ENCODE results near the gene RTKN. TPM values are rescaled to one million over a fixed set of nuclear protein-coding genes. Genes with fewer than 3 reads are reported as not detected.

The RTKN gene
- total RNA-seq, 1 donor from 2014 or later: 86.4 TPM

DNA sequence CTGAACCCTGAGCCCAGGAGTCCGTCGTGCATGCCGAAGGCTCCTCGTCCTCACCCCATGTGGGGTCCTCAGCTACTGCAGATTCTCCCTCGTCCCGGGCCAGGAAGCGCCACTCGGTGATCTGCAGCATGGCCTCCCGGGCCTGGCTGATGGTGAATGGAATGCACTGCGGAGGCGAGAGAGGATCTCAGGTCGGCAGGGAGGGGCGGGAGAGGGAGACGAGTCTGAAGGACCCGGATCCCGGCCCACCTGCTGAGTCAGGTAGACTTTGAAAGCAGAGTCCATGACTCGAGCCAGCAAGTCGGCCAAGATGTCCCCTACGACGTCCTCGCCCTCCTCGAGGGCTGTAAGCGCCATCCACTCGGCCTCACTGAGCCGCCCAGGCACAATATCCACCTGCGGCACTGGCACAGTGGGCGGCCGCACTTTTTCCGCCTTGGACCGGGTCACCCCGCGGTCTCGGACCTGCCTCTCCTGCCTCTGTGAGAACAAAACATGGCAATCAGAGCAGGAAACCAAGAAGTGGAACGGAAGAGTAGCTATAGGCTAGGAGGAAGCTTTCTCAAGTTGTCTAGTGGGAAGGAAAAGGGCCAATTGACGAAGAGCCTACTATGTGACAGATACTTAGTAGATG is 25.9 kb downstream of the RTKN start:
- TF ChIP-seq, protein P1, sequence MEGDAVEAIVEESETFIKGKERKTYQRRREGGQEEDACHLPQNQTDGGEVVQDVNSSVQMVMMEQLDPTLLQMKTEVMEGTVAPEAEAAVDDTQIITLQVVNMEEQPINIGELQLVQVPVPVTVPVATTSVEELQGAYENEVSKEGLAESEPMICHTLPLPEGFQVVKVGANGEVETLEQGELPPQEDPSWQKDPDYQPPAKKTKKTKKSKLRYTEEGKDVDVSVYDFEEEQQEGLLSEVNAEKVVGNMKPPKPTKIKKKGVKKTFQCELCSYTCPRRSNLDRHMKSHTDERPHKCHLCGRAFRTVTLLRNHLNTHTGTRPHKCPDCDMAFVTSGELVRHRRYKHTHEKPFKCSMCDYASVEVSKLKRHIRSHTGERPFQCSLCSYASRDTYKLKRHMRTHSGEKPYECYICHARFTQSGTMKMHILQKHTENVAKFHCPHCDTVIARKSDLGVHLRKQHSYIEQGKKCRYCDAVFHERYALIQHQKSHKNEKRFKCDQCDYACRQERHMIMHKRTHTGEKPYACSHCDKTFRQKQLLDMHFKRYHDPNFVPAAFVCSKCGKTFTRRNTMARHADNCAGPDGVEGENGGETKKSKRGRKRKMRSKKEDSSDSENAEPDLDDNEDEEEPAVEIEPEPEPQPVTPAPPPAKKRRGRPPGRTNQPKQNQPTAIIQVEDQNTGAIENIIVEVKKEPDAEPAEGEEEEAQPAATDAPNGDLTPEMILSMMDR (IDR thresholded peaks at IDR 0.05; ENCODE audit: unreplicated experiment): no peak
- H3K36me3 Mint-ChIP-seq: no peaks in the 10 kb centered on the region
- H3K27me3 Mint-ChIP-seq (ENCODE audit: low read depth): peaks cover 4% of the 10 kb centered on the region
- no peak overlapping the region for H3K27ac Mint-ChIP-seq
- H3K9me3 Mint-ChIP-seq: no peaks in the 10 kb centered on the region
- H3K4me3 Mint-ChIP-seq: no peak overlapping the region
- peaks cover 12% of the 10 kb centered on the region for H3K4me1 Mint-ChIP-seq
- DNase-seq (ENCODE audit: low spot score in 2 of 2, unreplicated experiment in 2 of 2): no peak

DNA sequence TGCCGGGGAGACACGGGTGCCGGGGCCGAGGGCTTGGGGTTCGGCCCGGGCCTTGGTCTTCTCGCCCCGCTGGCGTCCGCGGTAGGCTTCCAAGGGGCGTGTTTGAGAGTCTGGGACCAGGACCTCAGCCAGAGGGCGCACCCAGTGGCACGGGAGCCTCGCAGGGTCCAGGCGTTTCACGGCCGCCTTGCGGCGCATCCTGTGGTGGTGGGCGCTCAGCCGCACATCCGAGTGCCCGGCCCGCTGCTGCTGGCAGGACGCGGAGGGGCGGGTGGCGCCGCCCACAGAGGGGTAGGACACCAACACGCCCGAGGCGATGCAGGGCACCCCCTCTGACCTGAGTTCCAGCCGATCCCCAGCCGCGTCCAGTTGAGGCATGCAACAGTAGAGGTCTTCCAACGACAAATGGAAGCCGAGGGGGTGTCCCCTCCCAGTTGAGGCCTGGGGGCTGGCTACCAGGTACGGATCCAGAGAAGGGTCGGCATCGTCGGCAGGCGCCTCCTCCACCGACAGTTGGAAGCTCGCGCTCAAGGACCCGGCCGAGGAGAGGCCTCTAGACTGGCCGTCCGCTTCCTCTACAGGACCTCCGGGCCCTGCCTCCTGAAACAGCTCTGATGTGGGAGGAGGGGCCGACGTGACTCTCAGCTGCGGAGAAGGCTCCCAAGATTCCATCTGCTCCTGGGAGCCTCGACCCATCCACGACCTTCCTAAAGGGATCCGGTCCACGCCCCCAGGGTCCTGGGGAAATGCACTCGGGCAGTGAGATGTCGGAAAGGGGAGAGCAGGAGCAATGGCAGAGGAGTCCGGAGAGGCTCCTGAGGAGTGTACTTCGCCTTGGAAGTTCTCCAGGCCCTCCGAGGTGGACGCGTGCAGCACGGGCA is 26.6 kb downstream of the RTKN start:
- Mint-ChIP-seq H3K9me3 (no peaks in the 10 kb centered on the region), H3K27ac (no peak overlapping the region), H3K36me3 (no peaks in the 10 kb centered on the region), H3K4me1 (peaks cover 12% of the 10 kb centered on the region), H3K4me3 (no peak overlapping the region), H3K27me3 (ENCODE audit: low read depth) (peaks cover 4% of the 10 kb centered on the region)
- TF ChIP-seq, protein P1 (IDR thresholded peaks at IDR 0.05; ENCODE audit: unreplicated experiment): no peak
- no peak for DNase-seq (ENCODE audit: low spot score in 2 of 2, unreplicated experiment in 2 of 2)

DNA sequence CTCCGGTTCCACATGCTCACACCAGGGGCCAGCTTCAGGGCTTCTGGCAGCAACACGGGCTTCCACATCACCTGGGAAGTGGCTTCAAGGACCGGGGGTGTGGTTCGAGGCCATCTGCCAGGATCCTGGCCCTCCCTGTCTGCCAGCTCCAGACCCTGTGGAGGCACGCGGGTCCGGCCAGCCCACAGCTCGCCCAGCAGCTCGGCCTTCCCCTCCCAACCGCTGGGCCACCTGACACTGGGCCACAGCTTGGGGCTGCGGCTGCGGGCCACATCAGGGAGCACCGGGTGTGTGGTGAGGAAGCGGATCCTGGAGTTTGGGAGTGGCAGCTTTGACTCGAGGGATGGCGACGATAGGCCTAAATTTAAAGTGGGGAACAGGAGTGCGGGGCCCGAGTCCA is 27.3 kb downstream of the RTKN start:
- TF ChIP-seq, protein P1 (IDR thresholded peaks at IDR 0.05; ENCODE audit: unreplicated experiment): no peak
- no peaks in the 10 kb centered on the region for H3K36me3 Mint-ChIP-seq
- no peak overlapping the region for H3K4me3 Mint-ChIP-seq
- no peaks in the 10 kb centered on the region for H3K9me3 Mint-ChIP-seq
- no peak for DNase-seq (ENCODE audit: low spot score in 2 of 2, unreplicated experiment in 2 of 2)
- H3K27me3 Mint-ChIP-seq (ENCODE audit: low read depth): peaks cover 4% of the 10 kb centered on the region
- H3K27ac Mint-ChIP-seq: no peak overlapping the region
- H3K4me1 Mint-ChIP-seq: peaks cover 12% of the 10 kb centered on the region

DNA sequence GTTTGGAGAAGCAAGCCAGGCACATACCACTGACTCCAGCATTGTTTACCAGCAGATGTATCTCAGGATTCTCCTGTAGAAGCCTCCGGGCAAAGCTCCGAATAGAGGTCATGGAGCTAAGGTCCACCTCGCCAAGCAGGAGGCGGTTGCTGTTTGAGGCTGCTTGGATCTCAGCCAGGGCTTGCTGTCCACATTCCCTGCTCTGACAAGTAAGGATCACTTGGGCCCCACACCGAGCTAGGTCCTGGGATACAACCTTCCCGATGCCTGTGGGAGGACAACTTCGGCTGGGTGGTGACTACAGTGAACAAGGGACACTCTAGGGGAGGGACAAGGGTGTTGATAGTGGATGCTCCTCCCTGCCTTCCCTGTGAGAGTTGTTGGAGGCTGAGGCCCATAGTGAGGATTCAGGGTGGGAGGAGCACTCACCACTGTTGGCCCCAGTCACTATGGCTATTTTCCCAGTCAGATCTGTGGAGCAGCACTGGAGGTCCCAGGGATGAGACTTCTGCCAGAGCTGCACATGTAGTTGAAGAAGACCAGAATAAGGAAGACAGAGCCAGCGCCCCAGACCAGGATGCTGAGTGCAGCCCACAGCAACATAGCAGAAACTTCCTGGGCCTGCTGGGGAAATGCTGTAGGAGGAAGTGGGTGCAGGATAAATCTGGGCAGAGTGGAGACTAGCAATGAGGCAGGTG is 28.6 kb downstream of the RTKN start:
- Mint-ChIP-seq H3K36me3 (no peaks in the 10 kb centered on the region), H3K9me3 (no peaks in the 10 kb centered on the region), H3K4me1 (peaks cover 12% of the 10 kb centered on the region), H3K27ac (no peak overlapping the region), H3K4me3 (no peak overlapping the region), H3K27me3 (ENCODE audit: low read depth) (peaks cover 11% of the 10 kb centered on the region)
- no peak for DNase-seq (ENCODE audit: low spot score in 2 of 2, unreplicated experiment in 2 of 2)
- TF ChIP-seq, protein P1 (IDR thresholded peaks at IDR 0.05; ENCODE audit: unreplicated experiment): no peak

DNA sequence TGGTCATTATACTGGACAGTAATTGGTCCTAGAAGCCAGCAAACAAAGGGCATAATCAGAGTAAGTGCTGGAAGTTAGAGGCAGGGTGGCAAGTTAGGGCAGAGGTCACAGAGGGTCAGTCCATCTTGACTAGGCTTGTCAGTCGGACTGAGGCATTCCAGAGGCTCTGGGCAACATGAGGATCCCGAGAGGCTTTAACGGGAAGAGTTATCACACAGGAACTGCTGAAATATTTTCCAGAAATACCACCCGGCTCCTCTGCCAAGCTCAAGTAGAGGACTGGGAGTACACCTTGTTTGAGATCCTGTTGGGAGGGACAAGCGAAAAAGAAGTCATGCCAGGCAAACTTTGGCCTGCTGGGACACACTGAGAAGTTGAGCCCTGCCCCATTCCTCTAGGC is 34.1 kb downstream of the RTKN start:
- H3K9me3 Mint-ChIP-seq: no peaks in the 10 kb centered on the region

More for the DNA sequence above, 34.1 kb downstream of the RTKN start:
- Mint-ChIP-seq H3K4me1 (peaks cover 4% of the 10 kb centered on the region), H3K27me3 (ENCODE audit: low read depth) (peaks cover 14% of the 10 kb centered on the region), H3K4me3 (no peak overlapping the region), H3K27ac (no peak overlapping the region), H3K36me3 (no peaks in the 10 kb centered on the region)
- TF ChIP-seq, protein P1 (IDR thresholded peaks at IDR 0.05; ENCODE audit: unreplicated experiment): no peak
- DNase-seq (ENCODE audit: low spot score in 2 of 2, unreplicated experiment in 2 of 2): no peak

Data from mesothelial cell of epicardium (in vitro differentiated cells).